Activated naive CD8-positive, alpha-beta T cell (primary cell): Measurements from ENCODE around the gene POU2AF2.
"Not testable (repeated sequence)": the region's sequence is repeated elsewhere in the genome, so short reads cannot be mapped to it uniquely, and the experiment has no call there.

ENCODE experiments used
- H3K27ac Mint-ChIP-seq: one replicate; pipeline ENCODE4 v1.8.0; 2021; ENCODE audit warnings: mixed read lengths
- H3K27me3 Mint-ChIP-seq: one replicate; pipeline ENCODE4 v1.8.0; 2021; ENCODE audit warnings: mixed read lengths
- H3K36me3 Mint-ChIP-seq: one replicate; pipeline ENCODE4 v1.8.0; 2021; ENCODE audit warnings: mixed read lengths
- H3K4me1 Mint-ChIP-seq: one replicate; pipeline ENCODE4 v1.8.0; 2021; ENCODE audit warnings: low read depth, mixed read lengths
- H3K4me3 Mint-ChIP-seq: one replicate; pipeline ENCODE4 v1.8.0; 2021; ENCODE audit warnings: mild to moderate bottlenecking, mixed read lengths
- H3K9me3 Mint-ChIP-seq: one replicate; pipeline ENCODE4 v1.8.0; 2021; ENCODE audit warnings: low read depth, mixed read lengths

Gene POU2AF2

GRCh38 chr11:111231836-111232235 lies 13.7 kb upstream of the POU2AF2 start:
- H3K4me1 Mint-ChIP-seq = peaks cover 15% of the 10 kb centered on the region
- peaks cover 27% of the 10 kb centered on the region for H3K27me3 Mint-ChIP-seq
- H3K36me3 Mint-ChIP-seq = no peaks in the 10 kb centered on the region
- no peak overlapping the region for H3K27ac Mint-ChIP-seq
- no peak overlapping the region for H3K4me3 Mint-ChIP-seq
- no peaks in the 10 kb centered on the region for H3K9me3 Mint-ChIP-seq

GRCh38 chr11:111236383-111236782 lies 9.1 kb upstream of the POU2AF2 start:
- no peak overlapping the region for H3K27ac Mint-ChIP-seq
- H3K36me3 Mint-ChIP-seq = no peaks in the 10 kb centered on the region
- H3K27me3 Mint-ChIP-seq = peaks cover 25% of the 10 kb centered on the region
- no peaks in the 10 kb centered on the region for H3K9me3 Mint-ChIP-seq
- no peak overlapping the region for H3K4me3 Mint-ChIP-seq
- no peaks in the 10 kb centered on the region for H3K4me1 Mint-ChIP-seq

- H3K9me3 Mint-ChIP-seq = no peaks in the 10 kb centered on the region
- no peak overlapping the region for H3K4me3 Mint-ChIP-seq
- H3K27ac Mint-ChIP-seq = no peak overlapping the region
- H3K27me3 Mint-ChIP-seq = peaks cover 21% of the 10 kb centered on the region
- no peaks in the 10 kb centered on the region for H3K4me1 Mint-ChIP-seq
- no peaks in the 10 kb centered on the region for H3K36me3 Mint-ChIP-seq
Observed at GRCh38 chr11:111237926-111238325, 7.6 kb upstream of the POU2AF2 start.

- no peak overlapping the region for H3K27ac Mint-ChIP-seq
- H3K9me3 Mint-ChIP-seq = no peaks in the 10 kb centered on the region
- H3K36me3 Mint-ChIP-seq = no peaks in the 10 kb centered on the region
Observed at GRCh38 chr11:111246956-111247355, 1.4 kb downstream of the POU2AF2 start.

GRCh38 chr11:111250936-111251335 lies 5.4 kb downstream of the POU2AF2 start:
- no peak overlapping the region for H3K27ac Mint-ChIP-seq
- no peaks in the 10 kb centered on the region for H3K9me3 Mint-ChIP-seq
- no peaks in the 10 kb centered on the region for H3K4me1 Mint-ChIP-seq
- H3K27me3 Mint-ChIP-seq = peaks cover 10% of the 10 kb centered on the region
- H3K4me3 Mint-ChIP-seq = no peak overlapping the region
- no peaks in the 10 kb centered on the region for H3K36me3 Mint-ChIP-seq

More at GRCh38 chr11:111246956-111247355, 1.4 kb downstream of the POU2AF2 start:
- peaks cover 18% of the 10 kb centered on the region for H3K27me3 Mint-ChIP-seq
- H3K4me3 Mint-ChIP-seq = no peak overlapping the region
- H3K4me1 Mint-ChIP-seq = no peaks in the 10 kb centered on the region

GRCh38 chr11:111253131-111253530 lies 7.6 kb downstream of the POU2AF2 start:
- Mint-ChIP-seq H3K4me1 (no peaks in the 10 kb centered on the region), H3K27me3 (peaks cover 6% of the 10 kb centered on the region), H3K36me3 (no peaks in the 10 kb centered on the region), H3K9me3 (no peaks in the 10 kb centered on the region), H3K27ac (no peak overlapping the region), H3K4me3 (no peak overlapping the region)

- H3K27ac Mint-ChIP-seq = no peak overlapping the region
- no peak overlapping the region for H3K4me3 Mint-ChIP-seq
- H3K27me3 Mint-ChIP-seq = peaks cover 6% of the 10 kb centered on the region
- no peaks in the 10 kb centered on the region for H3K9me3 Mint-ChIP-seq
- H3K4me1 Mint-ChIP-seq = no peaks in the 10 kb centered on the region
- no peaks in the 10 kb centered on the region for H3K36me3 Mint-ChIP-seq
Observed at GRCh38 chr11:111253630-111254029, 8.1 kb downstream of the POU2AF2 start.

GRCh38 chr11:111258046-111258445 lies 12.5 kb downstream of the POU2AF2 start:
- Mint-ChIP-seq H3K27me3 (peaks cover 4% of the 10 kb centered on the region), H3K4me1 (peaks cover 4% of the 10 kb centered on the region), H3K9me3 (no peaks in the 10 kb centered on the region), H3K27ac (no peak overlapping the region), H3K36me3 (no peaks in the 10 kb centered on the region), H3K4me3 (no peak overlapping the region)

- Mint-ChIP-seq H3K4me1 (peaks cover 4% of the 10 kb centered on the region), H3K27me3 (peaks cover 6% of the 10 kb centered on the region), H3K27ac (no peak overlapping the region), H3K9me3 (no peaks in the 10 kb centered on the region), H3K36me3 (no peaks in the 10 kb centered on the region), H3K4me3 (no peak overlapping the region)
Observed at GRCh38 chr11:111259896-111260295, 14.4 kb downstream of the POU2AF2 start.

GRCh38 chr11:111260811-111261210 lies 15.3 kb downstream of the POU2AF2 start:
- Mint-ChIP-seq H3K27me3 (peaks cover 7% of the 10 kb centered on the region), H3K4me3 (no peak overlapping the region), H3K4me1 (peaks cover 4% of the 10 kb centered on the region), H3K36me3 (no peaks in the 10 kb centered on the region), H3K9me3 (no peaks in the 10 kb centered on the region), H3K27ac (no peak overlapping the region)

GRCh38 chr11:111264646-111265045 lies 19.1 kb downstream of the POU2AF2 start:
- no peak overlapping the region for H3K27ac Mint-ChIP-seq
- peaks cover 7% of the 10 kb centered on the region for H3K27me3 Mint-ChIP-seq
- H3K4me1 Mint-ChIP-seq = peaks cover 4% of the 10 kb centered on the region
- no peaks in the 10 kb centered on the region for H3K36me3 Mint-ChIP-seq
- H3K9me3 Mint-ChIP-seq = no peaks in the 10 kb centered on the region
- no peak overlapping the region for H3K4me3 Mint-ChIP-seq

GRCh38 chr11:111265421-111265820 lies 19.9 kb downstream of the POU2AF2 start:
- no peaks in the 10 kb centered on the region for H3K9me3 Mint-ChIP-seq
- no peak overlapping the region for H3K4me3 Mint-ChIP-seq
- peaks cover 4% of the 10 kb centered on the region for H3K4me1 Mint-ChIP-seq
- no peaks in the 10 kb centered on the region for H3K36me3 Mint-ChIP-seq
- H3K27me3 Mint-ChIP-seq = peaks cover 4% of the 10 kb centered on the region
- no peak overlapping the region for H3K27ac Mint-ChIP-seq

- H3K4me1 Mint-ChIP-seq, H3K27ac Mint-ChIP-seq, H3K9me3 Mint-ChIP-seq, H3K4me3 Mint-ChIP-seq, H3K36me3 Mint-ChIP-seq, H3K27me3 Mint-ChIP-seq: not testable (repeated sequence)
Observed at GRCh38 chr11:111268303-111268702, 22.8 kb downstream of the POU2AF2 start.

GRCh38 chr11:111269146-111269868 lies 23.8 kb downstream of the POU2AF2 start:
- H3K27me3 Mint-ChIP-seq = peaks cover 1% of the 10 kb centered on the region
- H3K36me3 Mint-ChIP-seq = peaks cover 2% of the 10 kb centered on the region
- no peak overlapping the region for H3K4me3 Mint-ChIP-seq
- H3K9me3 Mint-ChIP-seq = no peaks in the 10 kb centered on the region
- H3K4me1 Mint-ChIP-seq = no peaks in the 10 kb centered on the region
- H3K27ac Mint-ChIP-seq = no peak overlapping the region

GRCh38 chr11:111272420-111272819 lies 26.9 kb downstream of the POU2AF2 start:
- Mint-ChIP-seq H3K36me3 (peaks cover 2% of the 10 kb centered on the region), H3K27ac (no peak overlapping the region), H3K27me3 (no peaks in the 10 kb centered on the region), H3K4me3 (no peak overlapping the region), H3K9me3 (no peaks in the 10 kb centered on the region), H3K4me1 (no peaks in the 10 kb centered on the region)

GRCh38 chr11:111282562-111283075 lies 37.1 kb downstream of the POU2AF2 start:
- Mint-ChIP-seq H3K4me1 (no peaks in the 10 kb centered on the region), H3K27me3 (no peaks in the 10 kb centered on the region), H3K27ac (no peak overlapping the region), H3K9me3 (no peaks in the 10 kb centered on the region), H3K36me3 (no peaks in the 10 kb centered on the region), H3K4me3 (no peak overlapping the region)
